Bronchial epithelial cell (primary cell): Measurements from ENCODE around the gene EMC6. TPM values are rescaled to one million over a fixed set of nuclear protein-coding genes. Genes with fewer than 3 reads are reported as not detected.

Source experiments
- DNase-seq: peaks from one replicate; pipeline ENCODE4 v3.0.0-alpha.2; 2010; ENCODE audit warnings: low read depth
- FAIRE-seq: peaks from 2 replicates; lab custom pipeline; 2011; peaks lifted over from hg19 to GRCh38; lab: Jason Lieb, UNC
- H3K27me3 ChIP-seq: 2 replicates; pipeline ENCODE4 v1.5.1; 2011; ENCODE audit warnings: low read length; ENCODE audit not compliant: control insufficient read depth, insufficient read depth
- H3K36me3 ChIP-seq: 2 replicates; pipeline ENCODE4 v1.5.1; 2011; ENCODE audit warnings: low read length; ENCODE audit not compliant: control insufficient read depth, insufficient read depth
- H3K4me3 ChIP-seq: 2 replicates; pipeline ENCODE4 v1.5.1; 2011; ENCODE audit warnings: mild to moderate bottlenecking, low read depth, low read length, control low read depth
- CTCF ChIP-seq: IDR thresholded peaks from 2 replicates; pipeline ENCODE4 v1.5.1; 2011; ENCODE audit warnings: mild to moderate bottlenecking, moderate library complexity, low read length, control low read depth, inconsistent platforms; ENCODE audit not compliant: insufficient read depth, severe bottlenecking
- total RNA-seq: library from RNA; depleted of rRNA; stranded (reverse); fragments of >200 nt; gene quantifications from 2 replicates; pipeline ENCODE4 v1.2.1, GENCODE V29; 2014

Gene EMC6
- total RNA-seq, 1 donor from 2014 or later: 26.1 TPM

GRCh38 chr17:3692346-3692745 is 23.7 kb downstream of the EMC6 start:
- peak; percentile 10 for TF ChIP-seq CTCF
- Histone ChIP-seq H3K36me3 (no peaks in the 10 kb centered on the region), H3K4me3 (no peak overlapping the region), H3K27me3 (peaks cover 1% of the 10 kb centered on the region)
- FAIRE-seq: no peak
- no peak for DNase-seq

DNA sequence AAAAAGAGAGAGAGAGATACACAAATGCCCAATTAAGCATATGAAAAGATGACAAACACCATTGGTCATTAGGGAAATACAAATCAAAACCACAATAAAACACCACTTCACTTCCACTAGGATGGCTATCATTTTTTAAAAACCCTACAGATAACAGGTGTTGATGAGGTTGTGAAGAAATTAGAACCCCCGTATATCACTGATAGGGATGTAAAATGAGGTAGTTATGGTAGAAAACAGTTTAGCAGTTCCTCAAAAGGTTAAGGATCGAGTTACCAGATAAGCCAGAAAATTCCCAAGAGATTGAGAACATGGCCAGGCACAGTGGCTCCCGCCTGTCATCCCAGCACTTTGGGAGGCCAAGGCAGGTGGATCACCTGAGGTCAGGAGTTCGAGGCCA is 24.5 kb downstream of the EMC6 start:
- DNase-seq (no peak), FAIRE-seq (no peak)
- Histone ChIP-seq H3K36me3 (no peaks in the 10 kb centered on the region), H3K4me3 (no peak overlapping the region), H3K27me3 (no peaks in the 10 kb centered on the region)
- TF ChIP-seq CTCF: no peak

DNA sequence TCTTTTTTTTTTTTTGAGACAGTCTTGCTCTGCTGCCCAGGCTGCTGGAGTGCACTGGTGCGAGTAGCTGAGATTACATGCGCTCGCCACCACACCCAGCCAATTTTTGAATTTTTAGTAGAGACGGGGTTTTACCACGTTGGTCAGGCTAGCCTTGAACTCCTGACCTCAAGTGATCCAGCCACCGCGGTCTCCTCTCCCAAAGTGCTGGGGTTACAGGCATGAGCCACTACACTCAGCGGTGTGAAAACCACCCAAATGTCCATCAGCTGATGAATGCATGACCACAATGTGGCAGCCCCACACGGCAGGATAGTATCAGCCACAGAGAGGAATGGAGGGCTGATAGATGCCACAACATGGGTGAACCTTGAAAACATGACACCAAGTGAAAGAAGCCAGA is 25.2 kb downstream of the EMC6 start:
- no peak for TF ChIP-seq CTCF
- H3K4me3 ChIP-seq: no peak overlapping the region
- DNase-seq (no peak), FAIRE-seq (no peak)
- H3K27me3 ChIP-seq: no peaks in the 10 kb centered on the region
- H3K36me3 ChIP-seq: no peaks in the 10 kb centered on the region

- no peaks in the 10 kb centered on the region for H3K27me3 ChIP-seq
- H3K36me3 ChIP-seq: no peaks in the 10 kb centered on the region
- TF ChIP-seq CTCF: no peak
- H3K4me3 ChIP-seq: peak overlapping the region; percentile 40
- FAIRE-seq (no peak), DNase-seq (no peak)
Observed at GRCh38 chr17:3695129-3695722, 26.6 kb downstream of the EMC6 start.

GRCh38 chr17:3695723-3696411 is 27.3 kb downstream of the EMC6 start, which contains the start of gene P2RX5:
Gene P2RX5, minus strand, starts transcription at chr17:3696155. Its CDS starts 150 bp downstream, at chr17:3696005.
- Histone ChIP-seq H3K36me3 (no peaks in the 10 kb centered on the region), H3K27me3 (no peaks in the 10 kb centered on the region), H3K4me3 (peak within 1 kb of the TSS; percentile 40)
- FAIRE-seq (no peak), DNase-seq (no peak)
- no peak for TF ChIP-seq CTCF
